Spleen (tissue), 11 donors: Measurements from ENCODE around the gene USP28. TPM values are rescaled to one million over a fixed set of nuclear protein-coding genes. Genes with fewer than 3 reads are reported as not detected.

Experiments
- DNase-seq: peaks from one replicate; pipeline ENCODE4 v3.0.0-alpha.2; 2020
- H3K27ac ChIP-seq, 8 donors: fragments of 200-600 bp; sonication (generic) in 7 of 8; 1 replicate in 4 of 8; 2 replicates in 4 of 8; pipeline versions ENCODE4 v1.5.0 to v1.8.0; 2016 to 2021; ENCODE audit warnings: inconsistent platforms in 4 of 8, mild to moderate bottlenecking in 4 of 8, moderate library complexity in 1 of 8
- H3K27me3 ChIP-seq, 7 donors: fragments of 200-600 bp; sonication (generic) in 6 of 7; replicated peaks in 1 of 7; 1 replicate in 4 of 7; 2 replicates in 3 of 7; pipeline versions ENCODE4 v1.5.0 to v1.8.0; 2016 to 2021; ENCODE audit warnings: inconsistent platforms in 3 of 7, mild to moderate bottlenecking in 1 of 7
- H3K36me3 ChIP-seq, 6 donors: fragments of 200-600 bp; sonication (generic) in 5 of 6; 1 replicate in 4 of 6; 2 replicates in 2 of 6; pipeline versions ENCODE4 v1.5.0 to v1.8.0; 2016 to 2021; ENCODE audit warnings: inconsistent platforms in 2 of 6
- H3K4me1 ChIP-seq, 6 donors: fragments of 200-600 bp; sonication (generic) in 5 of 6; 1 replicate in 3 of 6; 2 replicates in 3 of 6; pipeline versions ENCODE4 v1.5.0 to v1.8.0; 2016 to 2021; ENCODE audit warnings: inconsistent platforms in 3 of 6
- H3K4me3 ChIP-seq, 8 donors: fragments of 200-600 bp; sonication (generic) in 7 of 8; 1 replicate in 4 of 8; 2 replicates in 4 of 8; pipeline versions ENCODE4 v1.5.0 to v1.8.0; 2016 to 2021; ENCODE audit warnings: inconsistent platforms in 4 of 8, mild to moderate bottlenecking in 4 of 8, moderate library complexity in 2 of 8
- H3K9me3 ChIP-seq, 8 donors: fragments of 200-600 bp; sonication (generic) in 7 of 8; 1 replicate in 4 of 8; 2 replicates in 4 of 8; pipeline versions ENCODE4 v1.5.0 to v1.8.0; 2016 to 2021; ENCODE audit warnings: inconsistent platforms in 4 of 8
- POLR2A ChIP-seq, 3 donors: fragments of 450-650 bp; IDR thresholded peaks; one replicate each; pipeline ENCODE4 v1.5.1; 2017; ENCODE audit warnings: antibody characterized with exemption in 3 of 3, mild to moderate bottlenecking in 1 of 3
- POLR2AphosphoS5 ChIP-seq, 3 donors: sonication (generic); formaldehyde crosslinking; IDR thresholded peaks; one replicate each; pipeline ENCODE4 v1.5.1; 2017; ENCODE audit warnings: antibody characterized with exemption in 3 of 3
- WGBS, 5 donors: extraction: QIAGEN DNeasy Blood & Tissue Kit in 3 of 5; methylation state at CpG; one replicate each; pipeline versions ENCODE4 v1.1.5 to v1.1.7; 2013 to 2018; 5-methylcytosine and 5-hydroxymethylcytosine counted together
- intact Hi-C: fragments of 100-400 bp; cut with DNase I; formaldehyde crosslinking; loops from one replicate; pipeline ENCODE4 v1.15.0; 2023; ENCODE audit warnings: low total_unique reads
- polyA plus RNA-seq, 3 donors: library from polyadenylated mRNA; stranded (reverse); fragments of 200-250 nt; gene quantifications; one replicate each; pipeline ENCODE4 v1.2.1, GENCODE V29; 2013
- total RNA-seq, 7 donors: library from RNA; depleted of rRNA in 3 of 7; stranded (reverse); fragments of >200 nt in 3 of 7; fragmentation: NEBNext Ultra II Directional in 4 of 7; extraction: Animal tissue kit (Norgen Biotek cat#: 25700) in 4 of 7; gene quantifications; one replicate each; pipeline versions ENCODE4 v1.1.0 to v1.2.1, GENCODE V29; 2016 to 2021
- TF ChIP-seq, protein P1 (sequence below), 11 experiments: fragments of 200-600 bp in 7 of 11; fragments of 450-650 bp in 4 of 11; sonication (generic) in 4 of 11; IDR thresholded peaks in 8 of 11; conservative IDR thresholded peaks in 3 of 11; 1 replicate in 7 of 11; 2 replicates in 4 of 11; pipeline versions ENCODE4 v1.4.0 to v1.8.0; 2016 to 2021; ENCODE audit warnings: antibody characterized with exemption in 11 of 11, inconsistent platforms in 4 of 11, mild to moderate bottlenecking in 1 of 11
- donor health status: healthy with polysubstance abuse.
- donor health status: DM: no; HTN: no; CAD: no; lungs with moderate emphysema.
- donor health status: DM: no; HTN: no; CAD: no.
- donor health status: Bipolar disorder and iron deficiency.
- donor health status: healthy.
- donor health status: DM: no; HTN: no; CAD: no.
- donor health status: DM: yes; HTN: yes; CAD: no.

USP28 gene
- total and polyA plus RNA-seq, 10 donors = 4.2 to 44.8 (median 27.6) TPM

- H3K36me3 ChIP-seq = no peaks in the 10 kb centered on the region
- H3K4me3 ChIP-seq = no peak overlapping the region
- intact Hi-C loops = no loop called here
- TF ChIP-seq, protein P1, sequence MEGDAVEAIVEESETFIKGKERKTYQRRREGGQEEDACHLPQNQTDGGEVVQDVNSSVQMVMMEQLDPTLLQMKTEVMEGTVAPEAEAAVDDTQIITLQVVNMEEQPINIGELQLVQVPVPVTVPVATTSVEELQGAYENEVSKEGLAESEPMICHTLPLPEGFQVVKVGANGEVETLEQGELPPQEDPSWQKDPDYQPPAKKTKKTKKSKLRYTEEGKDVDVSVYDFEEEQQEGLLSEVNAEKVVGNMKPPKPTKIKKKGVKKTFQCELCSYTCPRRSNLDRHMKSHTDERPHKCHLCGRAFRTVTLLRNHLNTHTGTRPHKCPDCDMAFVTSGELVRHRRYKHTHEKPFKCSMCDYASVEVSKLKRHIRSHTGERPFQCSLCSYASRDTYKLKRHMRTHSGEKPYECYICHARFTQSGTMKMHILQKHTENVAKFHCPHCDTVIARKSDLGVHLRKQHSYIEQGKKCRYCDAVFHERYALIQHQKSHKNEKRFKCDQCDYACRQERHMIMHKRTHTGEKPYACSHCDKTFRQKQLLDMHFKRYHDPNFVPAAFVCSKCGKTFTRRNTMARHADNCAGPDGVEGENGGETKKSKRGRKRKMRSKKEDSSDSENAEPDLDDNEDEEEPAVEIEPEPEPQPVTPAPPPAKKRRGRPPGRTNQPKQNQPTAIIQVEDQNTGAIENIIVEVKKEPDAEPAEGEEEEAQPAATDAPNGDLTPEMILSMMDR (IDR thresholded peaks at IDR 0.05 in 8 of 11, conservative IDR thresholded peaks at IDR 0.05 in 3 of 11) = no peak
- TF ChIP-seq POLR2A (IDR thresholded peaks at IDR 0.05) (no peak), POLR2AphosphoS5 (IDR thresholded peaks at IDR 0.05) (no peak)
- no peak overlapping the region for H3K27ac ChIP-seq
- H3K9me3 ChIP-seq = no peaks in the 10 kb centered on the region
- no peak for DNase-seq
- 55 to 66% (median 57%) methylated on average over 9 of the region's 9 CpGs for WGBS, 5 donors
- peaks cover 0 to 7% (median 1%) of the 10 kb centered on the region in 6 donors for H3K4me1 ChIP-seq
- no peaks in the 10 kb centered on the region for H3K27me3 ChIP-seq
Observed at GRCh38 chr11:113894421-113894996, 19.1 kb upstream of the USP28 start.

- intact Hi-C loops = no loop called here
- no peaks in the 10 kb centered on the region for H3K27me3 ChIP-seq
Observed at GRCh38 chr11:113888848-113889247, 13.5 kb upstream of the USP28 start.

GRCh38 chr11:113885897-113886296 is 10.5 kb upstream of the USP28 start:
- no peak overlapping the region for H3K27ac ChIP-seq
- no peaks in the 10 kb centered on the region for H3K36me3 ChIP-seq
- intact Hi-C loops = no loop called here
- H3K4me3 ChIP-seq = no peak overlapping the region
- no peak for TF ChIP-seq POLR2AphosphoS5 (IDR thresholded peaks at IDR 0.05)
- TF ChIP-seq, protein P1 (IDR thresholded peaks at IDR 0.05 in 8 of 11, conservative IDR thresholded peaks at IDR 0.05 in 3 of 11) = no peak
- no peak for TF ChIP-seq POLR2A (IDR thresholded peaks at IDR 0.05)
- WGBS, 5 donors = 78 to 92% (median 81%) methylated on average over 6 of the region's 6 CpGs
- H3K27me3 ChIP-seq = no peaks in the 10 kb centered on the region
- no peaks in the 10 kb centered on the region for H3K9me3 ChIP-seq
- DNase-seq = no peak
- no peaks in the 10 kb centered on the region for H3K4me1 ChIP-seq

More at GRCh38 chr11:113888848-113889247, 13.5 kb upstream of the USP28 start:
- no peak overlapping the region for H3K4me3 ChIP-seq
- TF ChIP-seq, protein P1 (IDR thresholded peaks at IDR 0.05 in 8 of 11, conservative IDR thresholded peaks at IDR 0.05 in 3 of 11) = no peak
- TF ChIP-seq POLR2AphosphoS5 (IDR thresholded peaks at IDR 0.05) = no peak
- TF ChIP-seq POLR2A (IDR thresholded peaks at IDR 0.05) = no peak
- no peaks in the 10 kb centered on the region for H3K4me1 ChIP-seq
- no peak overlapping the region for H3K27ac ChIP-seq
- no peak for DNase-seq
- no peaks in the 10 kb centered on the region for H3K36me3 ChIP-seq
- H3K9me3 ChIP-seq = no peaks in the 10 kb centered on the region

DNA sequence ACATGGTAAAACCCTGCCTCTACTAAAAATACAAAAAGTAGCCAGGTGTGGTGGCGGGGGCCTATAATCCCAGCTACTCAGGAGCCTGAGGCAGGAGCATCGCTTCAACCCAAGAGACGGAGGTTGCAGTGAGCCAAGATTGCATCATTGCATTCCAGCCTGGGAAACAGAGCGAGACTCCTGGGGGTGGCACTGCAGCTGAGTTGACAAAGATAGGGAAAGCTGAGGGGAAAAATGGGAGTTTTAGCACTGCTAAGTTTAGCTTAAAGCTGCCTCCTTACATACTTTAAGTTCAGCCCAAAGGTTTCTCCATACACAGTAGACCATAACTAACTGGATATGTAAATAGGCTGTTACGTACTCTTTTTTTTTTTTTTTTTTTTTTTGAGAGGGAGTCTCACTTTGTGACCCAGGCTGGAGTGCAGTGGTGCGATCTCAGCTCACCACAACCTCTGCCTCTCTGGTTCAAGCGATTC is 9.0 kb upstream of the USP28 start:
- TF ChIP-seq POLR2AphosphoS5 (IDR thresholded peaks at IDR 0.05) = no peak
- no peak for TF ChIP-seq POLR2A (IDR thresholded peaks at IDR 0.05)
- TF ChIP-seq, protein P1 (IDR thresholded peaks at IDR 0.05 in 8 of 11, conservative IDR thresholded peaks at IDR 0.05 in 3 of 11) = no peak
- DNase-seq = no peak

More for the DNA sequence above, 9.0 kb upstream of the USP28 start:
- 80 to 91% (median 82%) methylated on average over 7 of the region's 7 CpGs for WGBS, 5 donors
- no peaks in the 10 kb centered on the region for H3K4me1 ChIP-seq
- no peak overlapping the region for H3K27ac ChIP-seq
- H3K36me3 ChIP-seq = no peaks in the 10 kb centered on the region
- no peak overlapping the region for H3K4me3 ChIP-seq
- H3K27me3 ChIP-seq = no peaks in the 10 kb centered on the region
- intact Hi-C loops = no loop called here
- H3K9me3 ChIP-seq = no peaks in the 10 kb centered on the region
